Activated B cell treated with CpG ODN at 0.5 μM for 24 hours (primary cell): ENCODE measurements around the gene LRRC1. TPM values are rescaled to one million over a fixed set of nuclear protein-coding genes. Genes with fewer than 3 reads are reported as not detected.

Experiments
- ATAC-seq: fragments of 200-7000 bp; cut with Tn5 transposase; one replicate; pipeline ENCODE4 v1.10.0; 2021; ENCODE audit warnings: low read depth, mild to moderate bottlenecking, moderate library complexity
- CTCF ChIA-PET: fragments of 350-600 bp; sonication (Branson Sonifier 250); formaldehyde crosslinking; loops from one replicate; lab custom pipeline; 2021; ENCODE audit warnings: antibody characterized with exemption; lab: Charles Lee
- POLR2A ChIA-PET: fragments of 350-600 bp; sonication (Branson Sonifier 250); formaldehyde crosslinking; loops from one replicate; lab custom pipeline; 2021; ENCODE audit warnings: antibody characterized with exemption; lab: Charles Lee
- DNase-seq: peaks from one replicate; pipeline ENCODE4 v3.0.0; 2022
- H3K27ac Mint-ChIP-seq: one replicate; pipeline ENCODE4 v1.8.0; 2020; ENCODE audit warnings: mixed read lengths
- H3K27me3 Mint-ChIP-seq: one replicate; pipeline ENCODE4 v1.8.0; 2021; ENCODE audit warnings: mixed read lengths
- H3K36me3 Mint-ChIP-seq: one replicate; pipeline ENCODE4 v1.8.0; 2021; ENCODE audit warnings: low read depth, mixed read lengths
- H3K4me1 Mint-ChIP-seq: one replicate; pipeline ENCODE4 v1.8.0; 2021; ENCODE audit warnings: mixed read lengths
- H3K4me3 Mint-ChIP-seq: one replicate; pipeline ENCODE4 v1.8.0; 2020; ENCODE audit warnings: mild to moderate bottlenecking, mixed read lengths
- H3K9me3 Mint-ChIP-seq: one replicate; pipeline ENCODE4 v1.8.0; 2020; ENCODE audit warnings: mixed read lengths
- intact Hi-C: fragments of 100-400 bp; cut with micrococcal nuclease; formaldehyde crosslinking; loops from one replicate; pipeline ENCODE4 v1.15.1; 2024
- total RNA-seq: library from RNA; stranded (reverse); gene quantifications from 2 replicates; pipeline ENCODE4 v1.2.3, GENCODE V29; 2022
- TF ChIP-seq, protein P1 (sequence below): fragments of 200-600 bp; IDR thresholded peaks from one replicate; pipeline ENCODE4 v1.8.0; 2022; ENCODE audit warnings: antibody characterized with exemption, mild to moderate bottlenecking

The LRRC1 gene
- total RNA-seq, 1 donor from 2014 or later: 4.7 TPM

DNA sequence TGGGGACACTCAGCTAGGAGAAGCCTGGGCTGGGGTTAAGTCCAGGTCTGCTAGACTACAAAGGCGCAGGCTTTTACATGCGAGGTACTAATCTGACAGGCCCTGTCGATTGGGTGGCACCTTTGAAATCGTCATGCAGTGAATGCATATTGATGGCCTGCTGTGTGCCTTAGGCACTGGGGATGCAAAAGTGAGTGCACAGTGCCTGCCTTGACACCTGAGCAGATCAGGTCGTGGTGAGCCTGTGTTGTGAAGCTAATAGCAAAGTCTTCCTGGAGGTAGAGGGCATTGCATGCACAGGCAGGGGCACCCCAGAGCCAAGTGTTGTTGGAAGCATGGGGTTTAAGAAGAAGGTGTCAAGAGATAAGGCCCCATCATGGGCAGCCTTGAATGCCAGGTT is 16.9 kb downstream of the LRRC1 start:
- H3K9me3 Mint-ChIP-seq: peaks cover 2% of the 10 kb centered on the region
- ChIA-PET POLR2A (no interaction called here), CTCF (no interaction called here)
- no peak overlapping the region for H3K4me3 Mint-ChIP-seq
- TF ChIP-seq, protein P1, sequence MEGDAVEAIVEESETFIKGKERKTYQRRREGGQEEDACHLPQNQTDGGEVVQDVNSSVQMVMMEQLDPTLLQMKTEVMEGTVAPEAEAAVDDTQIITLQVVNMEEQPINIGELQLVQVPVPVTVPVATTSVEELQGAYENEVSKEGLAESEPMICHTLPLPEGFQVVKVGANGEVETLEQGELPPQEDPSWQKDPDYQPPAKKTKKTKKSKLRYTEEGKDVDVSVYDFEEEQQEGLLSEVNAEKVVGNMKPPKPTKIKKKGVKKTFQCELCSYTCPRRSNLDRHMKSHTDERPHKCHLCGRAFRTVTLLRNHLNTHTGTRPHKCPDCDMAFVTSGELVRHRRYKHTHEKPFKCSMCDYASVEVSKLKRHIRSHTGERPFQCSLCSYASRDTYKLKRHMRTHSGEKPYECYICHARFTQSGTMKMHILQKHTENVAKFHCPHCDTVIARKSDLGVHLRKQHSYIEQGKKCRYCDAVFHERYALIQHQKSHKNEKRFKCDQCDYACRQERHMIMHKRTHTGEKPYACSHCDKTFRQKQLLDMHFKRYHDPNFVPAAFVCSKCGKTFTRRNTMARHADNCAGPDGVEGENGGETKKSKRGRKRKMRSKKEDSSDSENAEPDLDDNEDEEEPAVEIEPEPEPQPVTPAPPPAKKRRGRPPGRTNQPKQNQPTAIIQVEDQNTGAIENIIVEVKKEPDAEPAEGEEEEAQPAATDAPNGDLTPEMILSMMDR: no peak
- no peak for DNase-seq
- no peak overlapping the region for H3K27ac Mint-ChIP-seq
- H3K36me3 Mint-ChIP-seq: no peaks in the 10 kb centered on the region
- no peak for ATAC-seq
- intact Hi-C loops: no loop called here
- H3K27me3 Mint-ChIP-seq: no peaks in the 10 kb centered on the region
- H3K4me1 Mint-ChIP-seq: peaks cover 20% of the 10 kb centered on the region

DNA sequence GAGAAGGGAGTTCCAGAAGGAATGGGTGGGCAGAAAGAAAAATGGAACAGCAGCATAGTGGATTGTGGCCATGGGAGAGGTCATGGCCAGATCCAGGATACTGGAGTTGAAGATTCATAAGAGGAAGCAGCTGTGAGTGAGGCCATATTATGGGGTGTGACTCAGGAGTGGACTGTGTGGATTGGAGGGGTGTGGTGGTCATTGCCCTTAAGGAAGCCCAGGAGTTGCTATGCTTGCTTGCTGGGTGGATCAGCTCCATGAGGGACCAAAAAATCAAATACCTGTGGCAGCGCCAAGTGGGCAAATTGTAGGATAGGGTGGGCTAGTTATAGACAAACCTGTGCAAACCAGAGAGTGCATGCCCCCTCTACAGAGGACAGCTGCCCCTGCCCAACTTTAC is 18.3 kb downstream of the LRRC1 start:
- Mint-ChIP-seq H3K27ac (no peak overlapping the region), H3K9me3 (peaks cover 2% of the 10 kb centered on the region), H3K36me3 (no peaks in the 10 kb centered on the region), H3K27me3 (no peaks in the 10 kb centered on the region), H3K4me1 (peaks cover 13% of the 10 kb centered on the region), H3K4me3 (no peak overlapping the region)
- ATAC-seq (no peak), DNase-seq (no peak)
- CTCF ChIA-PET: no interaction called here
- TF ChIP-seq, protein P1: no peak
- intact Hi-C loops: no loop called here
- POLR2A ChIA-PET: interaction anchor here (1.0 kb wide), 1 partner anchor 18 kb away, joined by 3 read pairs; the partner anchor contains the start of gene LRRC1

DNA sequence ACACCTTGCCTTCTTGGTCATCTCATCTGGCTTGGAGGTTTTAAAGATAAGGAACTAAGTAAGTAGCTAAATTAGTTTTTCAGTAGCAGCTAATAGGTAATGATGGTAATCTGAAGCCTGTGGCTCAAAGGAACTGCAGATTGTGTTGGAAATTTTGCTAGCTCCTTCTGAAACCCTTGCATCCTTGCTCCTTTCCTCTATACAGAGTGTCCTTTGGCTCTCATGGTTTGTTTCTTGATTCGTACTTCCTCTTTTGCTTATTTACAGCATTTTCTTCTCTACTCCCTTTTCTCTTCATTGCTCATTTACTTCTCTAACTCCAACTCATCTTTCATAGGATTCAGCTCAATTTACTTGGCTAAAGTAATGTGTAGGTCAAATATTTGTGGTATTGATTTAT is 19.0 kb downstream of the LRRC1 start:
- CTCF ChIA-PET: no interaction called here
- intact Hi-C loops: no loop called here
- no peak for ATAC-seq

DNA sequence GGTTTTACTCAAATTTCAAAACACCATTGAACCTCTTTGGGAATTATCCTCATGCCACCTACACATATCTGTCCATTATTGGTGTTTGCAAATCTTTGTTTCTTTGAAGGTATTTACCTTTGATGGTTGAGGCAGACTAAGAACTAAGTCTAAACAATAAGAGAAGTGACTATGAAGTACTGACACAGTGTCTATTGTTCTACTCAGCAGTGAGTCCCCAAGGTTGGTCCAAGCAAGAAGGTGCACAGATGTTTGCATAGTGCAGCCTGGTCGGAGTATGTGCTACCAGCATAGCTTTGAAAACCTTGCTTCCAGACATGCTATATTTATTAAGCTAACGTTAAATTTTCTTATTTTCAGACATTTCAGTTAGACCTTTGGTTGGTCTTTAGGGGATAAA is 19.5 kb downstream of the LRRC1 start:
- Mint-ChIP-seq H3K27ac (no peak overlapping the region), H3K27me3 (no peaks in the 10 kb centered on the region), H3K4me1 (peaks cover 16% of the 10 kb centered on the region), H3K4me3 (no peak overlapping the region), H3K36me3 (no peaks in the 10 kb centered on the region), H3K9me3 (peaks cover 2% of the 10 kb centered on the region)
- intact Hi-C loops: no loop called here
- TF ChIP-seq, protein P1: no peak
- ChIA-PET POLR2A (interaction anchor here (1.0 kb wide), 1 partner anchor 20 kb away, joined by 3 read pairs; the partner anchor contains the start of gene LRRC1), CTCF (no interaction called here)
- DNase-seq (no peak), ATAC-seq (no peak)

More for the DNA sequence above, 19.0 kb downstream of the LRRC1 start:
- Mint-ChIP-seq H3K9me3 (peaks cover 2% of the 10 kb centered on the region), H3K4me1 (peaks cover 13% of the 10 kb centered on the region), H3K4me3 (no peak overlapping the region), H3K36me3 (no peaks in the 10 kb centered on the region), H3K27me3 (no peaks in the 10 kb centered on the region), H3K27ac (no peak overlapping the region)
- TF ChIP-seq, protein P1: no peak
- no peak for DNase-seq
- POLR2A ChIA-PET: interaction anchor here (1.0 kb wide), 1 partner anchor 19 kb away, joined by 3 read pairs; the partner anchor contains the start of gene LRRC1

DNA sequence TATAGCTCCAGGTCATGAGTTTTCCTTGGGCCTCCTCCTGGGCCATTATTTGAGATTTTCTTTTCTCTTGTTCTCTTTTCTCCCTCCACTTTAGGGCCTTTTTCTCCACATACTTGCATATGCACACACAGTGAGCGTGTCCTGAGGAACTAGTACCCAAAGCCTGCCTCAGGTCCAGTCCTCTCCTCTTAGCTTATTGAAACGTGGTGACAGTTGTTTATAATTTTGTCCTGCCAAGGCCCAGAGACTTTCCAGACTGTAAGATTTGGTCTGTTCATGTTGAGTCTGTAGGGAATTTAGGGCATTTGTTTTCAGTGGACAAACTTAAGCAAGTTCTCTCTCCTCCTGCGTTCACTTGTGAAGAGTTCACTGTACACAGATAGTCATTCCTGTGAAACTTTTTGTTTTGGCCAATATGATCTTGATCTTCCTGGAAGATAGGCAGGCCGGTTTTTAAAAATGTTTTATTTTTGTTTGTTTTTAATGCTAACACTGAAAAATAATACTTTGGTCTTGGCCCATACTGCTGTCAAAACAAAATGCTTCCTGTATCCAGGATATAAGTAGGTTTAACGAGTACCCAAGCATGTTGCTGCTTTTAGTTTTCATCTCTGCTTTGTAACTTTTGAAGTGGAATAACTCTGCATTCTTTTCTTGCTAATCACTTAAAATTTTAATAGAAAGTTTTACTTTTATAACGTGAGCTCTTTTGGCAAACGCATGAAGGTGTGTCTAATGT is 20.7 kb downstream of the LRRC1 start:
- peaks cover 16% of the 10 kb centered on the region for H3K4me1 Mint-ChIP-seq
- H3K9me3 Mint-ChIP-seq: peaks cover 2% of the 10 kb centered on the region
- intact Hi-C loops: no loop called here
- ATAC-seq (no peak), DNase-seq (no peak)
- CTCF ChIA-PET: no interaction called here
- no peak overlapping the region for H3K27ac Mint-ChIP-seq
- H3K36me3 Mint-ChIP-seq: no peaks in the 10 kb centered on the region
- H3K27me3 Mint-ChIP-seq: no peaks in the 10 kb centered on the region
- TF ChIP-seq, protein P1: no peak
- POLR2A ChIA-PET: no interaction called here
- no peak overlapping the region for H3K4me3 Mint-ChIP-seq
